Activated CD8-positive, alpha-beta T cell treated with anti-CD3 and anti-CD28 coated beads for 36 hours (primary cell): Measurements from ENCODE around the gene TMEM247. TPM values are rescaled to one million over a fixed set of nuclear protein-coding genes. Genes with fewer than 3 reads are reported as not detected.

Experiments
- ATAC-seq: fragments of 200-7000 bp; cut with Tn5 transposase; one replicate; pipeline ENCODE4 v1.10.0; 2021; ENCODE audit warnings: mild to moderate bottlenecking, moderate library complexity
- CTCF ChIA-PET: fragments of 350-600 bp; sonication (Branson Sonifier 250); formaldehyde crosslinking; loops from one replicate; lab custom pipeline; 2021; ENCODE audit warnings: antibody characterized with exemption; lab: Charles Lee
- POLR2A ChIA-PET: fragments of 350-600 bp; sonication (Branson Sonifier 250); formaldehyde crosslinking; loops from one replicate; lab custom pipeline; 2021; ENCODE audit warnings: antibody characterized with exemption; lab: Charles Lee
- DNase-seq: peaks from one replicate; pipeline ENCODE4 v3.0.0-alpha.2; 2020
- H3K27ac Mint-ChIP-seq: one replicate; pipeline ENCODE4 v1.8.0; 2021; ENCODE audit warnings: mild to moderate bottlenecking, mixed read lengths
- H3K27me3 Mint-ChIP-seq: one replicate; pipeline ENCODE4 v1.8.0; 2021; ENCODE audit warnings: mixed read lengths
- H3K36me3 Mint-ChIP-seq: one replicate; pipeline ENCODE4 v1.8.0; 2021; ENCODE audit warnings: low read depth, mixed read lengths
- H3K4me1 Mint-ChIP-seq: one replicate; pipeline ENCODE4 v1.8.0; 2021; ENCODE audit warnings: low read depth, mixed read lengths
- H3K4me3 Mint-ChIP-seq: one replicate; pipeline ENCODE4 v1.8.0; 2021; ENCODE audit warnings: mild to moderate bottlenecking, moderate library complexity, mixed read lengths
- H3K9me3 Mint-ChIP-seq: one replicate; pipeline ENCODE4 v1.8.0; 2021; ENCODE audit warnings: mixed read lengths
- CTCF ChIP-seq: fragments of 200-600 bp; IDR thresholded peaks from one replicate; pipeline ENCODE4 v1.8.0; 2022; ENCODE audit warnings: antibody characterized with exemption, mild to moderate bottlenecking
- intact Hi-C: fragments of 100-400 bp; cut with micrococcal nuclease; formaldehyde crosslinking; loops from one replicate; pipeline ENCODE4 v1.10.0; 2022
- total RNA-seq, 2 experiments: library from RNA; stranded (reverse); gene quantifications; one replicate each; pipeline ENCODE4 v1.2.3, GENCODE V29; 2021

Gene TMEM247
- total RNA-seq, 2 experiments from 2014 or later, result not detected

GRCh38 chr2:46504685-46505471 is 25.5 kb downstream of the TMEM247 start:
- TF ChIP-seq CTCF, result no peak
- no peaks in the 10 kb centered on the region for H3K9me3 Mint-ChIP-seq
- intact Hi-C loops, result no loop called here
- H3K4me3 Mint-ChIP-seq, result no peak overlapping the region
- ChIA-PET POLR2A (no interaction called here), CTCF (no interaction called here)
- H3K4me1 Mint-ChIP-seq, result no peaks in the 10 kb centered on the region
- DNase-seq (no peak), ATAC-seq (no peak)
- H3K27ac Mint-ChIP-seq, result no peak overlapping the region
- no peaks in the 10 kb centered on the region for H3K27me3 Mint-ChIP-seq
- H3K36me3 Mint-ChIP-seq, result no peaks in the 10 kb centered on the region

- no peak overlapping the region for H3K27ac Mint-ChIP-seq
- no peak overlapping the region for H3K4me3 Mint-ChIP-seq
- ATAC-seq (no peak), DNase-seq (no peak)
- H3K9me3 Mint-ChIP-seq, result no peaks in the 10 kb centered on the region
- CTCF ChIA-PET, result no interaction called here
- intact Hi-C loops, result no loop called here
- no peaks in the 10 kb centered on the region for H3K27me3 Mint-ChIP-seq
- H3K4me1 Mint-ChIP-seq, result no peaks in the 10 kb centered on the region
- TF ChIP-seq CTCF, result no peak
- H3K36me3 Mint-ChIP-seq, result no peaks in the 10 kb centered on the region
- POLR2A ChIA-PET, result no interaction called here
Observed at GRCh38 chr2:46505472-46505783, 26.1 kb downstream of the TMEM247 start.

GRCh38 chr2:46506131-46506706 is 26.9 kb downstream of the TMEM247 start:
- ChIA-PET CTCF (interaction anchor here (0.8 kb wide), 1 partner anchor 48 kb away, joined by 3 read pairs; no protein-coding TSS in a partner anchor), POLR2A (no interaction called here)
- no peaks in the 10 kb centered on the region for H3K36me3 Mint-ChIP-seq
- TF ChIP-seq CTCF, result no peak
- ATAC-seq, result no peak
- H3K4me3 Mint-ChIP-seq, result no peak overlapping the region
- H3K9me3 Mint-ChIP-seq, result no peaks in the 10 kb centered on the region
- H3K27me3 Mint-ChIP-seq, result no peaks in the 10 kb centered on the region
- intact Hi-C loops, result no loop called here
- H3K27ac Mint-ChIP-seq, result no peak overlapping the region
- no peaks in the 10 kb centered on the region for H3K4me1 Mint-ChIP-seq
- no peak for DNase-seq

GRCh38 chr2:46508312-46508711 is 28.9 kb downstream of the TMEM247 start:
- H3K4me3 Mint-ChIP-seq, result no peak overlapping the region
- intact Hi-C loops, result no loop called here
- no peak overlapping the region for H3K27ac Mint-ChIP-seq
- TF ChIP-seq CTCF, result no peak
- H3K4me1 Mint-ChIP-seq, result peaks cover 4% of the 10 kb centered on the region
- no peaks in the 10 kb centered on the region for H3K36me3 Mint-ChIP-seq
- DNase-seq (no peak), ATAC-seq (no peak)
- ChIA-PET CTCF (no interaction called here), POLR2A (no interaction called here)
- no peaks in the 10 kb centered on the region for H3K27me3 Mint-ChIP-seq
- no peaks in the 10 kb centered on the region for H3K9me3 Mint-ChIP-seq

- ATAC-seq, result no peak
- H3K4me1 Mint-ChIP-seq, result peaks cover 4% of the 10 kb centered on the region
- DNase-seq, result no peak
- CTCF ChIA-PET, result interaction anchor here (1.0 kb wide), 1 partner anchor 141 kb away, joined by 3 read pairs; no protein-coding TSS in a partner anchor
- H3K36me3 Mint-ChIP-seq, result no peaks in the 10 kb centered on the region
- no peaks in the 10 kb centered on the region for H3K9me3 Mint-ChIP-seq
- intact Hi-C loops, result no loop called here
- no peaks in the 10 kb centered on the region for H3K27me3 Mint-ChIP-seq
- H3K27ac Mint-ChIP-seq, result no peak overlapping the region
- H3K4me3 Mint-ChIP-seq, result no peak overlapping the region
- POLR2A ChIA-PET, result no interaction called here
- TF ChIP-seq CTCF, result no peak
Observed at GRCh38 chr2:46508759-46509158, 29.4 kb downstream of the TMEM247 start.
